Mucosa of descending colon (tissue), 3 donors: ENCODE data around the gene NTM. TPM values are rescaled to one million over a fixed set of nuclear protein-coding genes. Genes with fewer than 3 reads are reported as not detected.

Source experiments
- ATAC-seq: fragments of 200-7000 bp; cut with Tn5 transposase; one replicate; pipeline ENCODE4 v1.9.1; 2020; ENCODE audit warnings: mild to moderate bottlenecking, moderate library complexity
- DNase-seq, 3 donors: peaks; one replicate each; pipeline ENCODE4 v3.0.0-alpha.2; 2020
- H3K36me3 ChIP-seq: fragments of 200-600 bp; one replicate; pipeline ENCODE4 v1.8.0; 2021; ENCODE audit warnings: low read depth, mild to moderate bottlenecking
- H3K4me1 ChIP-seq: fragments of 200-600 bp; one replicate; pipeline ENCODE4 v1.8.0; 2021; ENCODE audit warnings: low read depth, mild to moderate bottlenecking
- H3K4me3 ChIP-seq: fragments of 200-600 bp; one replicate; pipeline ENCODE4 v1.8.0; 2021; ENCODE audit warnings: mild to moderate bottlenecking
- H3K9me3 ChIP-seq: fragments of 200-600 bp; one replicate; pipeline ENCODE4 v1.8.0; 2021; ENCODE audit warnings: mild to moderate bottlenecking
- intact Hi-C, 2 donors: fragments of 100-400 bp; cut with DNase I in 1 of 2; cut with micrococcal nuclease in 1 of 2; formaldehyde crosslinking; loops; one replicate each; pipeline versions ENCODE4 v1.11.0 to v1.11.1; 2022; cut with DNase I, micrococcal nuclease
- total RNA-seq, 3 donors: library from RNA; stranded (reverse); fragmentation: NEBNext Ultra II Directional in 2 of 3; extraction: Animal tissue kit (Norgen Biotek cat#: 25700) in 2 of 3; gene quantifications; one replicate each; pipeline versions ENCODE4 v1.2.1 to v1.2.4, GENCODE V29; 2021 to 2023
- TF ChIP-seq, protein P1 (sequence below): fragments of 200-600 bp; IDR thresholded peaks from one replicate; pipeline ENCODE4 v1.8.0; 2022; ENCODE audit warnings: antibody characterized with exemption, mild to moderate bottlenecking
- donor health status: DM: no; HTN: no; CAD: no; lungs with moderate emphysema.
- donor health status: DM: no; HTN: no; CAD: no.
- donor health status: DM: no; HTN: yes; CAD: no.

Gene NTM
- total RNA-seq, 3 donors from 2014 or later: 0.64 to 7.7 (median 1.2) TPM

GRCh38 chr11:132228746-132229325 is 858.4 kb downstream of the NTM start:
- DNase-seq (no peak), ATAC-seq (no peak)
- H3K4me1 ChIP-seq: no peaks in the 10 kb centered on the region
- TF ChIP-seq, protein P1, sequence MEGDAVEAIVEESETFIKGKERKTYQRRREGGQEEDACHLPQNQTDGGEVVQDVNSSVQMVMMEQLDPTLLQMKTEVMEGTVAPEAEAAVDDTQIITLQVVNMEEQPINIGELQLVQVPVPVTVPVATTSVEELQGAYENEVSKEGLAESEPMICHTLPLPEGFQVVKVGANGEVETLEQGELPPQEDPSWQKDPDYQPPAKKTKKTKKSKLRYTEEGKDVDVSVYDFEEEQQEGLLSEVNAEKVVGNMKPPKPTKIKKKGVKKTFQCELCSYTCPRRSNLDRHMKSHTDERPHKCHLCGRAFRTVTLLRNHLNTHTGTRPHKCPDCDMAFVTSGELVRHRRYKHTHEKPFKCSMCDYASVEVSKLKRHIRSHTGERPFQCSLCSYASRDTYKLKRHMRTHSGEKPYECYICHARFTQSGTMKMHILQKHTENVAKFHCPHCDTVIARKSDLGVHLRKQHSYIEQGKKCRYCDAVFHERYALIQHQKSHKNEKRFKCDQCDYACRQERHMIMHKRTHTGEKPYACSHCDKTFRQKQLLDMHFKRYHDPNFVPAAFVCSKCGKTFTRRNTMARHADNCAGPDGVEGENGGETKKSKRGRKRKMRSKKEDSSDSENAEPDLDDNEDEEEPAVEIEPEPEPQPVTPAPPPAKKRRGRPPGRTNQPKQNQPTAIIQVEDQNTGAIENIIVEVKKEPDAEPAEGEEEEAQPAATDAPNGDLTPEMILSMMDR: no peak
- H3K36me3 ChIP-seq: no peaks in the 10 kb centered on the region
- no peak overlapping the region for H3K4me3 ChIP-seq
- intact Hi-C loops: no loop called here
- peaks cover 11% of the 10 kb centered on the region for H3K9me3 ChIP-seq

DNA sequence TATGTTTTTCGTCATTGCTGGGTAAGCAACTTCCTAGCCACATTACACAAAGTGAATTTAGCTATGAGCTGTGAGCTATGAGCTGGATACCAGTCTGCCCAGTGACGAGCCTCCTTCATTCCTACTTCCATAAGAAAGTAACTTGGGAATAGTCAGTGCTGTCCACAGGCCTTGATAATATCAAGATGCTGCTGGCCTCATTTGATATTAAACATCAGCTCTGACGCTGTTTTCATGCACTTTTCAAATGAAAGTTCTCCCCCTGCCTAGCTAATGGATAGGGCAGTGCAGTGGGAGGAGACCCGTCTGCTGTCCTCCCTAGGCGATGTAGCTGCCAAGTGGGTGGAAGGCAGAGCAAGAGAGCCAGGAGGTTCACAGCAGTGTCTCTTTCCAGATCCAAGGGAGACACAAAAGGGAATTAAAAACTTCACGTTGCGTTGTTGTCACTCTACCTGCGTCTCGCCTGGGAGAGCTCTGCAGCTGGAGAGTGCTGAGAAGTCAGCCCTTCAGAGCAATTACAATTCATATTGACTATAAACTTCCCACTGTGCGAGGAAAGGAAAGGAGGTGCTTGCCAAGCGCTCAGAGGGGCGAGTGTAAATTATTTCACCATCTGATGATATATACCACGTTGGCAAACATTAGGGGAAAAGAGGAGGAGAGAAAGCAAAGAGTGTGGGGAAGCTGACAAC is 861.4 kb downstream of the NTM start:
- TF ChIP-seq, protein P1: no peak
- ATAC-seq (no peak), DNase-seq (no peak)
- H3K9me3 ChIP-seq: peaks cover 14% of the 10 kb centered on the region
- no peaks in the 10 kb centered on the region for H3K36me3 ChIP-seq
- intact Hi-C loops: no loop called here
- no peak overlapping the region for H3K4me3 ChIP-seq
- H3K4me1 ChIP-seq: no peaks in the 10 kb centered on the region

GRCh38 chr11:132234878-132235277 is 864.5 kb downstream of the NTM start:
- Histone ChIP-seq H3K36me3 (no peaks in the 10 kb centered on the region), H3K4me3 (no peak overlapping the region), H3K9me3 (peaks cover 17% of the 10 kb centered on the region), H3K4me1 (no peaks in the 10 kb centered on the region)
- intact Hi-C loops: no loop called here
- TF ChIP-seq, protein P1: no peak
- no peak for DNase-seq
- no peak for ATAC-seq

- Histone ChIP-seq H3K36me3 (no peaks in the 10 kb centered on the region), H3K4me3 (no peak overlapping the region), H3K4me1 (no peaks in the 10 kb centered on the region), H3K9me3 (peaks cover 8% of the 10 kb centered on the region)
- TF ChIP-seq, protein P1: no peak
- DNase-seq: no peak
- no peak for ATAC-seq
- intact Hi-C loops: no loop called here
These were observed 867.4 kb downstream of the NTM start for GRCh38 chr11:132237781-132238180.

GRCh38 chr11:132238331-132238866 is 868.0 kb downstream of the NTM start:
- no peaks in the 10 kb centered on the region for H3K36me3 ChIP-seq
- peaks cover 7% of the 10 kb centered on the region for H3K9me3 ChIP-seq
- DNase-seq (no peak), ATAC-seq (no peak)
- TF ChIP-seq, protein P1: no peak
- H3K4me1 ChIP-seq: no peaks in the 10 kb centered on the region
- intact Hi-C loops: no loop called here
- H3K4me3 ChIP-seq: no peak overlapping the region
